ENCODE results near the gene KCNQ1OT1. TPM values are rescaled to one million over a fixed set of nuclear protein-coding genes. Genes with fewer than 3 reads are reported as not detected.

The KCNQ1OT1 gene
- total RNA-seq, 1 donor from 2014 or later, result 0.57 TPM

Other genes starting within 250 kb of the KCNQ1OT1 start
- gene CDKN1C, start 185.8 kb upstream of the KCNQ1OT1 start, total RNA-seq, result 11.5 TPM
- gene PHLDA2, start 229.4 kb upstream of the KCNQ1OT1 start, total RNA-seq, result 2.1 TPM